ENCODE results near the gene RELL1. TPM values are rescaled to one million over a fixed set of nuclear protein-coding genes. Genes with fewer than 3 reads are reported as not detected.

Gene RELL1
- total RNA-seq, 1 donor from 2014 or later: 15.7 TPM

- Mint-ChIP-seq H3K9me3 (no peaks in the 10 kb centered on the region), H3K4me3 (no peak overlapping the region), H3K27me3 (no peaks in the 10 kb centered on the region), H3K27ac (no peak overlapping the region), H3K36me3 (ENCODE audit: low read depth) (peaks cover 53% of the 10 kb centered on the region), H3K4me1 (no peaks in the 10 kb centered on the region)
- no peak for DNase-seq
- intact Hi-C loops (cut with micrococcal nuclease): no loop called here
These were observed 54.6 kb downstream of the RELL1 start for GRCh38 chr4:37631551-37631950.

- no peaks in the 10 kb centered on the region for H3K9me3 Mint-ChIP-seq
- no peak overlapping the region for H3K27ac Mint-ChIP-seq
- intact Hi-C loops (cut with micrococcal nuclease): no loop called here
- no peaks in the 10 kb centered on the region for H3K4me1 Mint-ChIP-seq
- no peak overlapping the region for H3K4me3 Mint-ChIP-seq
- DNase-seq: no peak
- peaks cover 54% of the 10 kb centered on the region for H3K36me3 Mint-ChIP-seq (ENCODE audit: low read depth)
- H3K27me3 Mint-ChIP-seq: no peaks in the 10 kb centered on the region
These were observed 56.5 kb downstream of the RELL1 start for GRCh38 chr4:37629713-37630112.

DNA sequence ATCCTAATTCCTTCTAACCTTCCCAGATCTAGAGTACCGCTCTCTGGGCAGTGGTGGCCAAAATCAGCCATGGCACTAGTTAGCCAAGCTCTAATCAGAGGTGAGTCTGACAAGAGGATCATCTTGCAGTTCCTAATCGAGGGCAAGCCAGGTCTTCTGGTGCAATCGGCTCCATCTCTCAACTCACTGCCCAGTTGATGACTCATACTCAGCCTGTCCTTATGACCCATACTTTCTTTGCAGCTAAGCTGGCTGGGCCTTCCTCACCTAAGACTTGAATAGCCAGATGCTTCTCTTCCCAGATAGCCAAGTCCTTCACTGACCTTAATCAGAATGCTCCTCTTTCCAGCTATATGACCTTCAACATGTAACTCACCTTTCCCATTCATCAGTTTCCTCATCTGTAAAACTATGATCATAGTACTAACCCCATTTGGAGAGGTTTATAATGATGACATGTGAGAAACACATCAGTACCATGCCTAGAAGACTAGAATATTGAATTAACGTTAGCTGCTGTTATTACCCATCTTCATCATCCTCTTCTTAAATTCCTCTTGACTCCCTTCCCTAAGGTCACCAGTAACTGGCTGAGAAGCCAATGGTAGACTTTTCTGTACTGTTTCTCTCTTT, 57.1 kb downstream of the RELL1 start:
- no peaks in the 10 kb centered on the region for H3K9me3 Mint-ChIP-seq
- DNase-seq: no peak
- no peak overlapping the region for H3K4me3 Mint-ChIP-seq
- H3K4me1 Mint-ChIP-seq: no peaks in the 10 kb centered on the region
- peaks cover 52% of the 10 kb centered on the region for H3K36me3 Mint-ChIP-seq (ENCODE audit: low read depth)
- intact Hi-C loops (cut with micrococcal nuclease): no loop called here
- no peaks in the 10 kb centered on the region for H3K27me3 Mint-ChIP-seq
- H3K27ac Mint-ChIP-seq: no peak overlapping the region

DNA sequence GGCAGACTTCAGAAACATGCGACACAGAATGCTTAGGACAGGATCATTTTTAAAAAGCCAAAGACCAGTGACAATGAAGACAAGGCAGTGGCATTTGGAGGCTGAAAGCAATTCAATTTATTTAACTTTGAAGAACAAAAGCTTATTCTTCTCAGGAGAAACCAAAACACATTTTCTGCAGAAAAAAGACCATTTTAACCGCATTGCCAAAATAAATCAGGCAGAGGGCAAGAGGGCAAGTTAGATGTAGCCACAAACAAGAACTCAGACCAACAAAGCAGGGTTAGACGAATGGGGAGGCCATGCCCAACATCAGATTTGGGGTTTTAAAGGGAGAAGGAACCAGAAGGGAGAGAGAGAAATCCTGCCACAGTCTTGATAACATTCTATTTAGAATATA, 58.9 kb downstream of the RELL1 start:
- Mint-ChIP-seq H3K4me1 (no peaks in the 10 kb centered on the region), H3K27ac (no peak overlapping the region), H3K9me3 (no peaks in the 10 kb centered on the region), H3K4me3 (no peak overlapping the region), H3K27me3 (no peaks in the 10 kb centered on the region), H3K36me3 (ENCODE audit: low read depth) (peaks cover 58% of the 10 kb centered on the region)
- no peak for DNase-seq
- intact Hi-C loops (cut with micrococcal nuclease): no loop called here

GRCh38 chr4:37625499-37625898, 60.7 kb downstream of the RELL1 start:
- Mint-ChIP-seq H3K27me3 (no peaks in the 10 kb centered on the region), H3K4me3 (no peak overlapping the region), H3K9me3 (no peaks in the 10 kb centered on the region), H3K36me3 (ENCODE audit: low read depth) (peaks cover 53% of the 10 kb centered on the region), H3K27ac (no peak overlapping the region), H3K4me1 (no peaks in the 10 kb centered on the region)
- no peak for DNase-seq
- intact Hi-C loops (cut with micrococcal nuclease): no loop called here

DNA sequence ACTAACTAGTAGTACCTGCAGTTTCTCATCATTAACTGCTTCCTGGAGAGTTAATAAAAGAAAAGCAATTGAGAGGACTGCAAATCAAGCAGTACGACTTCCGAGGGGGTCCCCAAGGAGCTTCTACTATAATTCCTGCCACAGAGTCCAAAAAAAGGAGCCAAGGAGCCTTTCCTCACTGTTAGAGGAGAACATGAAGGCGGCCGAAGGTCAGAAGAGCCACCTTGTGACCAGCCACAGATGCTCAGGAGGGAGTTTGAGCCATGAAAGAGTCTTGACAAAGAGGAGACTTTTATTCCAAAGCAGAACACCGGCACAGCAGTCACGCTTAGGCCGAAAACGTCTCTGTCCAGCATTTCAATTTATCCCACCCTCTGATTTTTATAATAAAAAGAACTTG, 62.2 kb downstream of the RELL1 start:
- intact Hi-C loops (cut with micrococcal nuclease): no loop called here
- Mint-ChIP-seq H3K27ac (no peak overlapping the region), H3K27me3 (no peaks in the 10 kb centered on the region), H3K4me1 (no peaks in the 10 kb centered on the region), H3K9me3 (no peaks in the 10 kb centered on the region), H3K4me3 (no peak overlapping the region), H3K36me3 (ENCODE audit: low read depth) (peaks cover 41% of the 10 kb centered on the region)
- no peak for DNase-seq

DNA sequence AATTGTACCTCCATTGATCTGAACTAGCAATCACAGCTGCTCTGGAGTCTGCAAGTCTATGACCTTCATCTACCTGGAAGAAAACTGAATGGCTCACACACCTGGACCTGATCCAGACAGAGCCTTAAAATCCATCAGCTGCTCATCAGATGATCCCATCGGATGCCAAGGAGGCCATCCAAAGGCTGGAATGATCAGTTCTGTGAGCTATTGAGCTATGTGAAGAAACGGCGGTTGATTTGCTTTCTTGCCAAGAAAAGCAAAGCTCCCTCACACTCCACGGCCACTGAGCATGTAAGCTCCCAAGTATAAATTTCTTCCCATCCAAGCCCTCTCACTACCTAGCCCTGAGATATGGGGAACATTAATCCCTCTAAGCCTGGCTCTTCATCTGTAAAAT, 63.1 kb downstream of the RELL1 start:
- H3K36me3 Mint-ChIP-seq (ENCODE audit: low read depth): peaks cover 38% of the 10 kb centered on the region
- no peaks in the 10 kb centered on the region for H3K27me3 Mint-ChIP-seq
- no peak overlapping the region for H3K4me3 Mint-ChIP-seq
- DNase-seq: no peak
- intact Hi-C loops (cut with micrococcal nuclease): no loop called here
- no peaks in the 10 kb centered on the region for H3K4me1 Mint-ChIP-seq
- no peaks in the 10 kb centered on the region for H3K9me3 Mint-ChIP-seq
- H3K27ac Mint-ChIP-seq: no peak overlapping the region

DNA sequence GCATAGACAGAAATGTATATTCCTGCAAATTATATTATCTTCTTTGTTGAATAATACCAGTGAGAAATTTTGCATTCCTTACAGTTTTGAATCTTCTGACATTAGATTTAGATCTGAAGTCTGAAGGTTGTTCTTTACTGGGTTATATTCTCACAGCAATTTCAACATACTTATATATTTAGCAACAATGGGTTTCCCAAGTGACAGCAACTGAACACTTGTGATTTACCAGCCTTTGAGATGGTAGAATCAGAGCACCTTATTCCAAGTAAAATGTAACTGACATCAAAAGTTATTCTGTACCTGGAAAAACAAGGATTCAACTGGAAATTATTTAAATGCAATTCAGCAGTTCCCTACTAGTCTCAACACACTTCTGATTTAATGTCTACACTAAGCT, 66.0 kb downstream of the RELL1 start:
- H3K36me3 Mint-ChIP-seq (ENCODE audit: low read depth): peaks cover 26% of the 10 kb centered on the region
- no peaks in the 10 kb centered on the region for H3K9me3 Mint-ChIP-seq
- intact Hi-C loops (cut with micrococcal nuclease): no loop called here

GRCh38 chr4:37615720-37616063, 70.5 kb downstream of the RELL1 start:
- no peaks in the 10 kb centered on the region for H3K27me3 Mint-ChIP-seq
- no peaks in the 10 kb centered on the region for H3K9me3 Mint-ChIP-seq
- peaks cover 14% of the 10 kb centered on the region for H3K4me1 Mint-ChIP-seq
- intact Hi-C loops (cut with micrococcal nuclease): no loop called here
- H3K4me3 Mint-ChIP-seq: no peak overlapping the region
- DNase-seq: no peak
- peak overlapping the region; percentile 29 for H3K27ac Mint-ChIP-seq
- H3K36me3 Mint-ChIP-seq (ENCODE audit: low read depth): peaks cover 16% of the 10 kb centered on the region

More for the DNA sequence above, 66.0 kb downstream of the RELL1 start:
- no peak overlapping the region for H3K27ac Mint-ChIP-seq
- no peak for DNase-seq
- H3K27me3 Mint-ChIP-seq: no peaks in the 10 kb centered on the region
- H3K4me3 Mint-ChIP-seq: no peak overlapping the region
- H3K4me1 Mint-ChIP-seq: peaks cover 11% of the 10 kb centered on the region

- Mint-ChIP-seq H3K4me3 (peak overlapping the region; percentile 20), H3K27ac (peak overlapping the region; percentile 29), H3K4me1 (peaks cover 14% of the 10 kb centered on the region), H3K27me3 (no peaks in the 10 kb centered on the region), H3K36me3 (ENCODE audit: low read depth) (peaks cover 21% of the 10 kb centered on the region), H3K9me3 (no peaks in the 10 kb centered on the region)
- intact Hi-C loops (cut with micrococcal nuclease): no loop called here
- DNase-seq: no peak
These were observed 71.0 kb downstream of the RELL1 start for GRCh38 chr4:37615059-37615719.

DNA sequence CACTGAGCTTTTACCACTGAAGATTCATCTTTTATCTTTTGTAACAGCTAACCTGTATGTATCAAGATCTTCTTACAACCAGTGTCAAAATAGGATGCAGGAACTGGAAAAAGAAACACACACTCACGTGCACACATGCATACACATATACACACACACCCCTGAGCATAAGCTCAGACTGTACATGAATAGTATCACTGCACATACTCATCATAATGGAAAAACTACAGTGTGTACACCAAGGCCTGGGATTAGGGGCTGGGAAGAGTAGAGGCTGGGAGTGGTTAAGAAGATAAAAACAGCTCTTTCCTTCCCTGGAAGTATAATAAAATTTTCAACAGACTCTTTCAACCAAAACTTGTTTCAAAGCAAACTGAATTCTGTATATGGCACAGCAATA, 73.4 kb downstream of the RELL1 start:
- Mint-ChIP-seq H3K9me3 (no peaks in the 10 kb centered on the region), H3K27me3 (no peaks in the 10 kb centered on the region), H3K36me3 (ENCODE audit: low read depth) (peaks cover 34% of the 10 kb centered on the region), H3K4me1 (peaks cover 14% of the 10 kb centered on the region), H3K4me3 (no peak overlapping the region), H3K27ac (no peak overlapping the region)
- no peak for DNase-seq
- intact Hi-C loops (cut with micrococcal nuclease): no loop called here

- no peaks in the 10 kb centered on the region for H3K27me3 Mint-ChIP-seq
- no peaks in the 10 kb centered on the region for H3K4me1 Mint-ChIP-seq
- no peaks in the 10 kb centered on the region for H3K9me3 Mint-ChIP-seq
- intact Hi-C loops (cut with micrococcal nuclease): no loop called here
- H3K36me3 Mint-ChIP-seq (ENCODE audit: low read depth): peaks cover 34% of the 10 kb centered on the region
- no peak overlapping the region for H3K4me3 Mint-ChIP-seq
- DNase-seq: no peak
- no peak overlapping the region for H3K27ac Mint-ChIP-seq
These were observed 76.5 kb downstream of the RELL1 start for GRCh38 chr4:37609626-37610025.

- H3K36me3 Mint-ChIP-seq (ENCODE audit: low read depth): peaks cover 24% of the 10 kb centered on the region
- H3K27ac Mint-ChIP-seq: no peak overlapping the region
- no peak overlapping the region for H3K4me3 Mint-ChIP-seq
- peaks cover 8% of the 10 kb centered on the region for H3K4me1 Mint-ChIP-seq
- no peaks in the 10 kb centered on the region for H3K27me3 Mint-ChIP-seq
- intact Hi-C loops (cut with micrococcal nuclease): no loop called here
- no peaks in the 10 kb centered on the region for H3K9me3 Mint-ChIP-seq
- DNase-seq: no peak
These were observed 79.2 kb downstream of the RELL1 start for GRCh38 chr4:37607018-37607417.

- Mint-ChIP-seq H3K36me3 (ENCODE audit: low read depth) (peaks cover 21% of the 10 kb centered on the region), H3K4me1 (peaks cover 14% of the 10 kb centered on the region), H3K27me3 (no peaks in the 10 kb centered on the region), H3K4me3 (no peak overlapping the region), H3K9me3 (no peaks in the 10 kb centered on the region), H3K27ac (no peak overlapping the region)
- DNase-seq: no peak
- intact Hi-C loops (cut with micrococcal nuclease): no loop called here
These were observed 80.2 kb downstream of the RELL1 start for GRCh38 chr4:37605843-37606565.

Measured in activated CD4-positive, alpha-beta T cell treated with anti-CD3 and anti-CD28 coated beads, Interleukin-2, amount 10 ng/mL, durations not matched to agents 24 days and 14 days (primary cell).